ENCODE measurements around the gene PLXNA4.

DNA sequence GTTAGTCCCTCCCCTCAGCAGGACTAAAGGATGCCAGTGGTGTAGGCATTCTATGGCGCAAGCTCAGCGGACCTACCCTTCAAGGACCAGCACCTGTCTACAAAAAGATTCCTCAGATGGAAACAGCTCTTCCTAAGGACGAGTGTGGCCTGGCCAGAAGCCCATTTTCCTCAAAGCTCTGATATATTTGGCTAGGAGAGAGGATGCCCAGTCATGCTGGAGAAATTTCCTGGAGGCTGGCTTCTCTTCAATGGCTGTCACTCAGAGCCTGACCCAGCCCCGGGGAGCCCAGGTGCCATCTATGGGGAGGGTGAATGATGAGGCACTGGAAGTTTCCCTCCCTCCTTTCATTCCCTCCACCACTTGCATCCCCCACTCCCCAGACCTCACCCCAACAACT lies 111.5 kb downstream of the PLXNA4 start:
- no peak for TF ChIP-seq POLR2A (IDR thresholded peaks at IDR 0.05; ENCODE audit: extremely low read depth, insufficient read length)
- TF ChIP-seq, protein P1, sequence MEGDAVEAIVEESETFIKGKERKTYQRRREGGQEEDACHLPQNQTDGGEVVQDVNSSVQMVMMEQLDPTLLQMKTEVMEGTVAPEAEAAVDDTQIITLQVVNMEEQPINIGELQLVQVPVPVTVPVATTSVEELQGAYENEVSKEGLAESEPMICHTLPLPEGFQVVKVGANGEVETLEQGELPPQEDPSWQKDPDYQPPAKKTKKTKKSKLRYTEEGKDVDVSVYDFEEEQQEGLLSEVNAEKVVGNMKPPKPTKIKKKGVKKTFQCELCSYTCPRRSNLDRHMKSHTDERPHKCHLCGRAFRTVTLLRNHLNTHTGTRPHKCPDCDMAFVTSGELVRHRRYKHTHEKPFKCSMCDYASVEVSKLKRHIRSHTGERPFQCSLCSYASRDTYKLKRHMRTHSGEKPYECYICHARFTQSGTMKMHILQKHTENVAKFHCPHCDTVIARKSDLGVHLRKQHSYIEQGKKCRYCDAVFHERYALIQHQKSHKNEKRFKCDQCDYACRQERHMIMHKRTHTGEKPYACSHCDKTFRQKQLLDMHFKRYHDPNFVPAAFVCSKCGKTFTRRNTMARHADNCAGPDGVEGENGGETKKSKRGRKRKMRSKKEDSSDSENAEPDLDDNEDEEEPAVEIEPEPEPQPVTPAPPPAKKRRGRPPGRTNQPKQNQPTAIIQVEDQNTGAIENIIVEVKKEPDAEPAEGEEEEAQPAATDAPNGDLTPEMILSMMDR (IDR thresholded peaks at IDR 0.05; ENCODE audit: low read depth, low read length): no peak
